KOPT-K1 (cell line): ENCODE results near the gene RIC8B.

Experiments used
- H3K27ac ChIP-seq: fragments of 200-600 bp; sonication (generic); 2 replicates; pipeline ENCODE4 v1.5.1; 2016; ENCODE audit warnings: antibody characterized with exemption, mild to moderate bottlenecking, low read depth, low read length; ENCODE audit not compliant: poor library complexity, severe bottlenecking
- H3K36me3 ChIP-seq: fragments of 200-600 bp; sonication (generic); 2 replicates; pipeline ENCODE4 v1.5.1; 2017; ENCODE audit warnings: antibody characterized with exemption, mild to moderate bottlenecking, low read length, moderate library complexity; ENCODE audit not compliant: insufficient read depth
- H3K9me3 ChIP-seq: fragments of 200-600 bp; sonication (generic); 2 replicates; pipeline ENCODE4 v1.5.1; 2017; ENCODE audit warnings: antibody characterized with exemption, low read length, mild to moderate bottlenecking; ENCODE audit not compliant: insufficient read depth, poor library complexity, severe bottlenecking

Gene RIC8B

DNA sequence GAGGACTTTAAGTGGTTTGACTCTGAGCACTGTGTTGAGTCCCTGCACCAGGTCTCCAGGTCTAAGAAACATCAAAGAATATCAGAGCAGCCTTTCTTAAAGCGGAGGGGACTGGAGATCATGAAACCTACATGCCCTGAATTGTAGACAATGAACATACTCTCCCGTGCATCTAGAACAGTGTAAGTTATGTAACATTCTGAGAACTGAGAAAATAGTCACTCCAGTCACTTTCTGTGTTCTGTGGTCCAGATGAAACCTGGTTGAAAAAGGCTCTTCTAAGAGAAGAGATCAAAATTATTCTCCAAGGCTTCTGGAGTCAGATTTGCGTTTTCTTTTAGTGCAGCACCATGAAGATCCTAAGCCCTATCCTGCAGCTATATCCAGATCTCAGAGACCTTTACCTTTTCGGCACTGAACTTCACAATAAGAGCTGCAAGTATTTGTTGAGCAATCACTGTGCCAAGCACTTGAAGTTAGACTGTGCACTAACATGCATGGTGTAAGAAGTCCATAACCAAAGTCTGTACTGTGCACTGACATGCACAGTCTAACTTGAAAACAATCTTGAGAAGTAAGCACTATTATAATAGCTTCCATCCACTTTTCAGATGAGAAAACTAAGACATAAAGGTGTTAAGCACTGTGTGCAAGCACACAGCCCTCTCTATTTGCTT lies 115.6 kb downstream of the RIC8B start:
- Histone ChIP-seq H3K36me3 (peaks cover 47% of the 10 kb centered on the region), H3K27ac (no peak overlapping the region), H3K9me3 (no peaks in the 10 kb centered on the region)

DNA sequence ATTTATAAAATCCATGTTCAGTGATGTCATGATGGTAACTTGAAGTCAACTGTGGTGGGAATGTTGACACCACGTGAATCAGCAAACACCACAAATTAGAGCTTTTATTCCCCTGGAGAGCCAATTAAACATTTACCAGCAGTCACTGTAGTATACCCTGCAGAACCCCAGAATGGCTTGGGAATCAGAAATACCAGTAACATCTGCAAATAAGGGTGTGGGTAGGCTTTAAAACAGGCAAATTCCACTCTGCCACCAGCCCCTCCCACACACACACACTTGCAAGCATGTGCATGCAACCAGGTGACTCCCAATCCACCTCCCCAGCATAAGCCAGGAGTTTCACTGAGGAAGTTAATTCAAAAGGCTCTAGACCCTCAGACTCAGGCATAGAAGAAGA lies 117.6 kb downstream of the RIC8B start:
- peaks cover 33% of the 10 kb centered on the region for H3K36me3 ChIP-seq
- no peaks in the 10 kb centered on the region for H3K9me3 ChIP-seq
- no peak overlapping the region for H3K27ac ChIP-seq

DNA sequence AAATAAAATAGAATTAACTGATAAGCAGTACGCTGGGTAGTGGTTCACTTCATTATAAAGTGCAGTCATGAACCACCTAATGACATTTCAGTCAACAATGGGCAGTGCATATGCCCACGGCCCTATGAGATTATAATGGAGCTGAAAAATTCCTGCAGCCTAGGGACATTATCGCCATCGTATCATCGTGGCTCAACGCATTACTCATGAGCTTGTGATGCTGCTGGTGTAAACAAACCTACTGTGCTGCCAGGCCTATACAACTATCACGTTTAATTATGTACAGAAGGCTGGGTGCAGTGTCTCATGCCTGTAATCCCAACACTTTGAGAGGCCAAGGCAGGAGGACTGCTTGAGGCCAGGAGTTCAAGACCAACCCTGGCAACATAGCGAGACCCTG lies 119.0 kb downstream of the RIC8B start:
- no peak overlapping the region for H3K27ac ChIP-seq
- H3K36me3 ChIP-seq, result peaks cover 19% of the 10 kb centered on the region
- no peaks in the 10 kb centered on the region for H3K9me3 ChIP-seq

DNA sequence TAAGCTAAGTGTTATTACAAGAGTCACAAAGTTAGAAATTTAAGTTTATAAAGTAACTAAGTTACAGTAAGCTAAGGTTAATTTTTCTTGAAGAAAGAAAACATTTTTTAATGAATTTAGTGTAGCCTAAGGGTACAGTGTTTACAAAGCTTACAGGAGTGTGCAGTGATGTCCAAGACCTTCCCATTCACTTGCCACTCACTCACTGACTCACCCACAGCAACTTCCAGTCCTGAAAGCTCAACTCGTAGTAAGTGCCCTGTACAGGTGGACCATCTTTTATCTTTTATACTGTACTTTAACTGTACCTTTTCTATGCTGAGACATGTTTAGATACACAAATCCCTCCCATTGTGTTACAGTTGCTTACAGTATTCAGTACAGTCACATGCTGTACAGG lies 120.3 kb downstream of the RIC8B start:
- Histone ChIP-seq H3K9me3 (no peaks in the 10 kb centered on the region), H3K36me3 (peaks cover 8% of the 10 kb centered on the region), H3K27ac (no peak overlapping the region)

DNA sequence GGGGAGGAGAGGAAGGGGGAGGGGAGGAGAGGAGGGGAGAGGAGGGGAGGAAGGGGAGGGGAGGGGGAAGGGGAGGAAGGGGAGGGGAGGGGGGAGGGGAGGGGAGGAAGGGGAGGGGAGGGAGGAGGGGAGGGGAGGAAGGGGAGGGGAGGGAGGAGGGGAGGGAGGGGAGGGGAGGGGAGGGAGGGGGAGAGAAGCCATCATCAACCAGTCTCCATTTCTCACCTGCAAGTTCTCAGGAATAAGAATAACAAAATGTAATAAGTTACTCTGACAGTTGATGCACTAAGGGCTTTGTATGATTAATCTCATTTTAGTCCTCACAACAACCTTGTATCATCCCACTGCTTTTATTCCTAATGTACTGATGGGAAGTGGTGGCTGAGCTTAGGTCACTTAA lies 122.1 kb downstream of the RIC8B start:
- Histone ChIP-seq H3K27ac (no peak overlapping the region), H3K36me3 (no peaks in the 10 kb centered on the region), H3K9me3 (no peaks in the 10 kb centered on the region)

DNA sequence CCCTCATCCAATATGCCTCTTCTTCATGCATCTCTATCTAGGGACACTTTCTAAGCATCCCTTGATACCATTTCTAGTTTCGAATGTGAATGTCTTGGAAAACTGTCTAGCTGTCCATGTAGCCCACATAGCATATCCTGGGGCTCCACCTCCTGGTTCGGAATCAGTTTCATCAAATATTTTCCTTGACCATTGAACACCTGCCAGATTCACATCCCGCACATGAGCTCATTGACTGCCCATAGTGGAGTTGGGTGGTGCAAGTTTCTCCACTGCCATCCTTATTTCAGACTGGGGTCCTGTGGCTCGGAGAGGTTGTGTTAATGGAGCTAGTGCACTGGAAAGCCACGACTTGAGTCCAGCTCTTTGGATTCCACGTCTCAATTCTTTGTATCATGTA lies 122.6 kb downstream of the RIC8B start:
- Histone ChIP-seq H3K27ac (no peak overlapping the region), H3K36me3 (no peaks in the 10 kb centered on the region), H3K9me3 (no peaks in the 10 kb centered on the region)

DNA sequence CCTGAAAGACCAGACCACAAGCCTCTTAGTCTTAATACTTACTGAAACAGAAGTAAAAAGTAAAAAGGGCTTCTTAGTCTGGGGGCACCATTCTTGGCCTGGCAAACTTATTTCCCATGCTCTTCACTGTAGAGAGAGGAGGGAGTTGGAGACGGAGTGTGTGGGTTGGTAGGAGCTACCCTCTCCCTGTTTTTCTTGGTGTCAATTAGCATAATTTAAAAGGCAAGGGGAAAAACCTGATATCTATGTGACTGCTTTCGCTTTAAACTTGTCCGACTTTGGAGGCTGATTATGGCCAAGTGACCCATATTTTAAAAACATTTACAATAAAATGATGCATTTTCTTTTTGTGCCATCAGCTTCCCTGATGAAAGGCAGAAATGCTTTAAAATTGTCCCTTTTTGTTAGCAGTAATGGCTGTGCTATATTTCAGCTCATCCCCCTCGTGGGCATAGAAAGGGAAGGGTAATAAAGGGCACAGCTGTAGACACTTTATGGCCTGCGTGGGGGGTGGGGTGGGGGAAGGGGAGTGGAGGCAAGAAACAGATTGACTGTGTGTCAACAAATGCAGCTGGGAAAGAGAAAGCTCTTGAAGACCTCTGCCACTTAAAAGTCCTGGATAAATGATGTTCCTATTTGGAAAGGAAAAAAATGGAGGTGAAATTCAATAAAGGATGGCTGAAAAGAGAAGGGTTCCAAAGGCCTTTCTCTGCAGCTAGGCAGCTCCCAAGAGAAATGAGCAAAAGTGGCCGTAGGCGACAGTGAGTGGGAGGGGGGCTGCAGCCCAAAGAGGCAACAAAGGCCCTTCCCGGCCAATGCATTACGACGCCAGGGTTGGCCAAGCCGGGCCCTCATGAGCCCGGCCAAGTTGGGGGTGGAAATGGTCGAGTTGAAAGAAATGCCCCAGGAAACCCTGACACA lies 123.8 kb downstream of the RIC8B start:
- H3K9me3 ChIP-seq, result no peaks in the 10 kb centered on the region
- no peaks in the 10 kb centered on the region for H3K36me3 ChIP-seq
- no peak overlapping the region for H3K27ac ChIP-seq

DNA sequence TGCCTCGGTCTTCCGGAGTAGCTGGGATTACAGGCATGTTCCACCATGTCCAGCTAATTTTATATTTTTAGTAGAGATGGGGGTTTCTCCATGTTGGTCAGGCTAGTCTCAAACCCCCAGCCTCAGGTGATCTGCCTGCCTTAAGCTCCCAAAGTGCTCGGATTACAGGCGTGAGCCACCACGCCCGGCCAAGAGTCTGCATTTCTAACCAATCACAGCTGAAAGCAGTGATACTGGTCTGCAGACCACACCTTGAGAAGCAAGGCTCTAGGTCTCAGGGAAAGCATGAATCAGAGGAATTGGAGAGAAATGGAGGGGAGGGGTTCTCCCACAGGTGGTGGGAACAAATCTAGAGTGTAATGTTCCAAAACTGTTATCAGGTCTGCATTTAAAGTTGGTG lies 126.1 kb downstream of the RIC8B start:
- Histone ChIP-seq H3K27ac (no peak overlapping the region), H3K36me3 (no peaks in the 10 kb centered on the region), H3K9me3 (no peaks in the 10 kb centered on the region)

DNA sequence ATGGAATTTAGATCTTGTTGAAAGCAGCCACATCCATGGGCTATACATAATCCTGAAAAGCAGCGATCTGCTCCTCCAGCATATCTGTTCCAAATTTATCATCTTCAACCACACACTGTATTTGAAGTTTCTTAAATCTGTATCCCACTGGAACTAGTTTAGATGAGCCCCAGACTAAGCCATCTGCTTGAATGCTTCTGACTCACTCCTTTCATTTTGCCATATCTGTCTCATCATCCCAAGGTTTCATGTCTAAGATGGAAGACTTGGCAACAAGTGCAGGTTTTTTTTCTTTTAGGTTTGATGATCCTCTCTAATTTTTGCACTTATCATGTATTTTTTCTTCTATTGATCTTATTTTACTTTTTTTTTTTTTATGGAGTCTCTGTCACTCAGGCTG lies 126.8 kb downstream of the RIC8B start:
- Histone ChIP-seq H3K9me3 (no peaks in the 10 kb centered on the region), H3K36me3 (no peaks in the 10 kb centered on the region), H3K27ac (no peak overlapping the region)

DNA sequence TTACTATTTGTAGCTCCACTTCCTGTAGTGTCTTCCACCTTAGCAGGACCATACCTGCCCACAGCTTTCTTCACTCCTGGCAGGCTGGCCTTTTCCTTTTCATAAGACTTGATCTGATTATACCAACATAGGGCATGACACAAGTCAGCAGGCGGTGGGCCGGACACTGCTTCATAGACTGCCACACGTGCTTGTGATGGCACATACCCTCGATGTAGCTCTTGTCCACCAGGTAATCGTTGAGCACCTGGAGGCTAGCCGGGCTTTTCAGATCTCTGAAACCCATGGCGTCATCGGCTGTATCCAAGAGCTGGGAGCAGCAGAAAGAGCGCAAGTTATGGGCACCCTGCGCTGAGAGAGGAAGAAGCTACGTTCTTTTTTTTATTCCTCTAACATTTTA lies 127.6 kb downstream of the RIC8B start:
- no peaks in the 10 kb centered on the region for H3K9me3 ChIP-seq
- H3K27ac ChIP-seq, result no peak overlapping the region
- H3K36me3 ChIP-seq, result no peaks in the 10 kb centered on the region

DNA sequence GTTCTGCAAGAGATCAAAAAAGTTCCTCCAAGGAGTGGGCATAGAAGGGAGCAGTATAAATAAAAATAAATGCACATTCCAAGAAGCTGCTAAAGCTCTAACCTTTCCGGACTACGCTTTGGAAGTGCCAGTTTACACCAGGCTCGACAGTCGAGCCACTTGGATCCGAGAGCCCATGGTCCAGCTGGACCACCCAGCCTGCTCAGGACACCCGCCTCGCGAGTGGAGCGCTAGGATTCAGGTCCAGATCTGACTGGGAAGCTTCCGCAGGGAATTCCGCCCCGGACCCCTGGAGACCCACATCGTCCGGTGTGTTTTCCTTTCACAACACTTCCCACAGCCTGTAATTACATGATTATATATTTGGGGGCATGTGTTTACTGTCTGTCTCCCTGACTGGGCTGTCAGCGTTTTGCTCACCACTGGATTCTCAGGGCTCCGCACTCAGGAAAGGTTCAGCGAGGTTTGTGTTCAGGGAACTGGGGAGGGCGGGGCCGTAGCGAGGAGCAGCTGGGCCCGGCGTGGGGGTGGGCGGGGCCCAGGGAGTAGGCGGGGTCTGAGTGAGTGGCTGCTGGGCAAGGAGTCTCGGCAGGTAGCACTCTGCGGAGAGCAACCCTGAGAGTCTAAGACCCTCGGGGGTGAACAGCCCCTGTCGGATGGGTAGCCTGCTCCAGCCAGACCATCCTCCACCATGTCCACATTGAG lies 128.9 kb downstream of the RIC8B start:
- H3K27ac ChIP-seq, result no peak overlapping the region
- H3K36me3 ChIP-seq, result no peaks in the 10 kb centered on the region
- H3K9me3 ChIP-seq, result no peaks in the 10 kb centered on the region

DNA sequence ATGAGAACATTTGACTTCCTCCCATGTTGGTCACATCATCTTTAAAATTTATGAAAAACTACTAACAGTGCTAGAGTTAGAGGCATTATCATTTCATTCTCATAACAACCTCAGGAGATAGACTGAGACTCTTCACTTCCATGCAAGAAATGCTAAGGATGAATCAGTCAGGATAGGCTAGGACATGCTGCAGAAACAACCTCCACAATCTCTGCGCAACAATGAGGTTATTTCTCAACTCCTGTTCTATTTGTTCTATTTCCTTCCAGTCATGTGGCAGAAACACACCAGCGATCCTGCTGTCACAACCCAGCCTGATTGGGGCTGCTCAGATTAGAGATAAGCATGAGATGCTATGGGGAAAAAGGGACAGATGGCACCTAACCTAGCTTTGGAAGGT lies 132.2 kb downstream of the RIC8B start:
- no peaks in the 10 kb centered on the region for H3K9me3 ChIP-seq
- H3K36me3 ChIP-seq, result no peaks in the 10 kb centered on the region
- no peak overlapping the region for H3K27ac ChIP-seq

DNA sequence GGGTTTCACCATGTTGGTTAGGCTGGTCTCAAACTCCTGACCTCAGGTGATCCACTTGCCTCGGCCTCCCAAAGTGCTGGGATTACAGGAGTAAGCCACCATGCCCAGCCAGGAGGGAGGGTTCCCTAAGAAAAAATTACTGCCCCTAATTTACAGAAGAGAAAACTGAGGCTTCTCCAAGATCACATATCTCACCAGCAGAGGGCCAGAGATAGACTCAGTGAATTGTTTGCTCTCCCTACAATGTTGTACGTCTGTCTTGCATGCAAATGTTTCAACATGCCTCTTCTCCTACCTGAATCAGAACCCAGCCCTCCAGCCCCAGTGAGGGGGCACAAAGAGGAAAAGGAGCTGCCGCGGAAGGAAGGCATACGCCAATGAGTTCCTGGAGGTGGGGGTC lies 132.9 kb downstream of the RIC8B start:
- Histone ChIP-seq H3K27ac (no peak overlapping the region), H3K36me3 (no peaks in the 10 kb centered on the region), H3K9me3 (no peaks in the 10 kb centered on the region)

DNA sequence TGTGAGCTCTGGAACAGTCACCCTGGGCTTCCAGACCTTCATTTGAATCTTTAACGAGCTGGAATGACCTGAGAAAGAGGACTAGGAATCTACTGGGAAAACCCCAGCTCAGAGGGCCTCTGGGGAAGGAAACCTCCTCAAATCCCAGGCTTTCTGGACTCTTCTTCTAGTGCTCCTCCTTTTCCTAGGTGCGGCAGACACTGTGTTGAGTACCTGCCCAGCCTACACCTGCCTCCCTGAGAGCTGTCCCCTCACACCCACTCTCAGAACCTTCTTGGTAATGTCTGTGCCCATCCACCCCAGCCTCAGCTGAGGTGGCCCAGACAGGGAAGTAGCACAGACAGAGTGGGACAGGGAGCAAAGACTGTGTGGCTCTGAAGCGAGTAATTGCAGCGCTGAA lies 133.4 kb downstream of the RIC8B start:
- Histone ChIP-seq H3K9me3 (no peaks in the 10 kb centered on the region), H3K27ac (no peak overlapping the region), H3K36me3 (no peaks in the 10 kb centered on the region)

DNA sequence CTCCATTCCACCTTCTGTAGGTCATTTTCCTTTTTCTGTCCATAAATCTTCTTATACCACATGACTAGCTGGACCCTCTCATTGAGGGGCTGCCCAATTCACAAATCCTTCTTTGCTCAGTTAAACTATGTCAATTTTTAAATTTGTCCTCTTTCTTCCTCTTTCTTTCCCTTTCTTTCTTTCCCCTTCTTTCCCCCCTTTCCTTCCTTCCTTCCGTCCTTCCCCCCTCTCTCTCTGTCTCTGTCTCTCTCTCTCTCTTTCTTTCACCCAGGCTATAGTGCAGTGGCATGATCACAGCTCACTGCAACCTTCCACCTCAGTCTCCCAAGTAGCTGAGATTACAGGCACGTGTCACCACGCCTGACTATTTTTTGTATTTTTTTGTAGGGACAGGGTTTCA lies 134.1 kb downstream of the RIC8B start:
- Histone ChIP-seq H3K36me3 (no peaks in the 10 kb centered on the region), H3K27ac (no peak overlapping the region), H3K9me3 (no peaks in the 10 kb centered on the region)
